Gastroesophageal sphincter (tissue), 4 donors: ENCODE results near the gene TSEN15. TPM values are rescaled to one million over a fixed set of nuclear protein-coding genes. Genes with fewer than 3 reads are reported as not detected.

Source experiments
- ATAC-seq: fragments of 150-250 bp; one replicate; pipeline ENCODE4 v1.9.1; 2016; ENCODE audit warnings: mild to moderate bottlenecking, moderate library complexity
- H3K27ac ChIP-seq, 4 donors: fragments of 200-600 bp; sonication (generic) in 3 of 4; 1 replicate in 3 of 4; 2 replicates in 1 of 4; pipeline ENCODE4 v1.5.1; 2016 to 2019
- H3K27me3 ChIP-seq: fragments of 200-600 bp; sonication (generic); one replicate; pipeline ENCODE4 v1.5.1; 2019
- H3K36me3 ChIP-seq, 2 donors: fragments of 200-600 bp; sonication (generic); one replicate each; pipeline ENCODE4 v1.5.1; 2019; ENCODE audit warnings: control low read depth in 1 of 2
- H3K4me1 ChIP-seq, 3 donors: fragments of 200-600 bp; sonication (generic); 1 replicate in 2 of 3; 2 replicates in 1 of 3; pipeline ENCODE4 v1.5.1; 2016 to 2019; ENCODE audit warnings: control low read depth in 2 of 3
- H3K4me3 ChIP-seq, 2 donors: fragments of 200-600 bp; sonication (generic); one replicate each; pipeline ENCODE4 v1.5.1; 2019; ENCODE audit warnings: mild to moderate bottlenecking in 1 of 2, moderate library complexity in 1 of 2
- H3K9me3 ChIP-seq, 3 donors: fragments of 200-600 bp; sonication (generic); one replicate each; pipeline ENCODE4 v1.5.1; 2017 to 2019; ENCODE audit warnings: control low read depth in 2 of 3
- EP300 ChIP-seq: sonication (generic); formaldehyde crosslinking; IDR thresholded peaks from one replicate; pipeline ENCODE4 v1.6.1; 2017; ENCODE audit warnings: antibody characterized with exemption, mild to moderate bottlenecking
- POLR2A ChIP-seq, 2 donors: fragments of 450-650 bp; IDR thresholded peaks; one replicate each; pipeline ENCODE4 v1.6.1; 2017; ENCODE audit warnings: antibody characterized with exemption in 2 of 2, mild to moderate bottlenecking in 2 of 2, moderate library complexity in 1 of 2
- POLR2AphosphoS5 ChIP-seq: sonication (generic); formaldehyde crosslinking; IDR thresholded peaks from one replicate; pipeline ENCODE4 v1.6.1; 2017; ENCODE audit warnings: antibody characterized with exemption
- WGBS, 2 donors: methylation state at CpG; one replicate each; pipeline ENCODE4 v1.1.5; 2018; ENCODE audit warnings: low coverage in 1 of 2; 5-methylcytosine and 5-hydroxymethylcytosine counted together
- total RNA-seq, 4 donors: library from RNA; depleted of rRNA; stranded (reverse); fragments of >200 nt; gene quantifications; one replicate each; pipeline ENCODE4 v1.1.0, GENCODE V29; 2016
- TF ChIP-seq, protein P1 (sequence below), 4 experiments: fragments of 200-600 bp in 2 of 4; fragments of 450-650 bp in 2 of 4; sonication (generic) in 1 of 4; IDR thresholded peaks; one replicate each; pipeline ENCODE4 v1.5.1; 2017 to 2019; ENCODE audit warnings: antibody characterized with exemption in 4 of 4, mild to moderate bottlenecking in 2 of 4, moderate library complexity in 2 of 4

TSEN15 gene
- total RNA-seq, 4 donors from 2014 or later = 24.0 to 72.8 (median 49.1) TPM

DNA sequence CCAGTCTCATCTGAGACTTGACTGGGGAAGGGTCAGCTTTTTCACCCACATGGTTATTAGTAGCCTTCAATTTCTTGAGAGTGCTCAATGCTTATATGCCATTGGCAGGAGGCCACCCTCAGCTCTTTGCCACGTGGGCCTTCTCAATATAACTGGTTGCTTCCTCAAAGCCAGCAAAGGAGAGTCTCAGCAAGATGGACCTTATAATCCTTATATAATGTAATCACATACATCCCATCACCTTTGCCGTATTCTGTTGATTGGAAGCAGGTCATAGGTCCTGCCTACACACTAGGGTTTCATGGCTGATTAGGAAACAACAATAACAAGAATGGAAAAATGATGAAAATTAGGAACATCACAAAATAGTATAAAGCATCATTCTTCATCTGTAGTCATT is 22.9 kb downstream of the TSEN15 start:
- H3K36me3 ChIP-seq = peaks cover 0 to 15% of the 10 kb centered on the region in 2 donors
- H3K4me3 ChIP-seq = no peak overlapping the region
- H3K27me3 ChIP-seq = no peaks in the 10 kb centered on the region
- ATAC-seq = no peak
- WGBS, 2 donors = 89 to 100% methylated on average over 1 of the region's 2 CpGs
- no peaks in the 10 kb centered on the region for H3K9me3 ChIP-seq
- peaks cover 6 to 38% (median 11%) of the 10 kb centered on the region in 3 donors for H3K4me1 ChIP-seq
- peak overlapping the region; percentile 43 to 69 (median 62) for H3K27ac ChIP-seq
- TF ChIP-seq, protein P1, sequence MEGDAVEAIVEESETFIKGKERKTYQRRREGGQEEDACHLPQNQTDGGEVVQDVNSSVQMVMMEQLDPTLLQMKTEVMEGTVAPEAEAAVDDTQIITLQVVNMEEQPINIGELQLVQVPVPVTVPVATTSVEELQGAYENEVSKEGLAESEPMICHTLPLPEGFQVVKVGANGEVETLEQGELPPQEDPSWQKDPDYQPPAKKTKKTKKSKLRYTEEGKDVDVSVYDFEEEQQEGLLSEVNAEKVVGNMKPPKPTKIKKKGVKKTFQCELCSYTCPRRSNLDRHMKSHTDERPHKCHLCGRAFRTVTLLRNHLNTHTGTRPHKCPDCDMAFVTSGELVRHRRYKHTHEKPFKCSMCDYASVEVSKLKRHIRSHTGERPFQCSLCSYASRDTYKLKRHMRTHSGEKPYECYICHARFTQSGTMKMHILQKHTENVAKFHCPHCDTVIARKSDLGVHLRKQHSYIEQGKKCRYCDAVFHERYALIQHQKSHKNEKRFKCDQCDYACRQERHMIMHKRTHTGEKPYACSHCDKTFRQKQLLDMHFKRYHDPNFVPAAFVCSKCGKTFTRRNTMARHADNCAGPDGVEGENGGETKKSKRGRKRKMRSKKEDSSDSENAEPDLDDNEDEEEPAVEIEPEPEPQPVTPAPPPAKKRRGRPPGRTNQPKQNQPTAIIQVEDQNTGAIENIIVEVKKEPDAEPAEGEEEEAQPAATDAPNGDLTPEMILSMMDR (IDR thresholded peaks at IDR 0.05) = no peak
- TF ChIP-seq POLR2A (IDR thresholded peaks at IDR 0.05) = no peak
- no peak for TF ChIP-seq POLR2AphosphoS5
- no peak for TF ChIP-seq EP300

DNA sequence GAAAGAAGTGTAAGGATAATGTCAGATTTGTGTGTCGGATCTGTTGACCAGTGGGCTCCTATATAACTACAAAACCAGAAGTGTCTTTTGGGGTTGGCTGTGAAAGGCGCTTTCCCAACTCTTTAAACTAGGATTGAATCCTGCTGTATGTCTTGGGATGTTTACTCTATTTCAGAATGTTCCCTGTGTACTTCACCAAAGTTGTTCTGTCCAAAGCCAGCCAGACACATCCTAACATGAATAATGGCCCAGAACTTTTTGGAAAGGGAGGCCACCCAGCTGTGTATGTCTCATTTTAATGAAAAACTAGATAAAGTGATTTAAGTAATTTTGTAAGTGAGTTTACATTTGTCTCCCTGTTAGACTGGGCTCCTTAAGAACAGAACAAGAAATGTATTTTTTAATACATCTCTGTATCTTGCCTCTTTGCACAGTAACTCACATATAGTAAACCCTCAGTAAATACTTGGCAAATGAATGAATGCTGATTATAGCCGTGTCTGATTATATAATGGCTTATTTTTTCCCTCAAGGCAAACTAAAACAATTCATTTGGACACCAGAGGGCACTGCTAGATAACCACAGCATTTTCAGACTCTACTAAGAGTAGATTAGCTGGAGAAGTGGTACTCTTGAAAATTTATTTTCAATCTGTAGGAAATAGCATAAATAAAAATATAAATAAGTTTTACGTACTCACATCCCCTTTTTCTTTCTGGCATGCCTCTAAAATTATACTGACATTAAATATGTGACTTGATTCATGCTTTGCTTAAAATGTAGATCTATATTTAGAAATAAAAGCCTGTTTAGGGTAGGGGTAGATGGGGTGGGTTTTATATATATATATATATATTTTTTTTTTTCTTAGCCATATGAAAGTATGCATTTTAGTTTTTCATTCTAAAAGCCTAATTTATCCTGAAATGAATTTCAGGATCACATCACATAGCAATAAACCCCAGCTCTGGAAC is 23.8 kb downstream of the TSEN15 start:
- peak overlapping the region; percentile 43 to 69 (median 62) for H3K27ac ChIP-seq
- ATAC-seq = peak; percentile 85
- peaks cover 0 to 15% of the 10 kb centered on the region in 2 donors for H3K36me3 ChIP-seq
- WGBS, 2 donors = 23 to 33% methylated on average over 4 of the region's 4 CpGs
- H3K27me3 ChIP-seq = no peaks in the 10 kb centered on the region
- H3K4me3 ChIP-seq = no peak overlapping the region
- TF ChIP-seq EP300 (no peak), POLR2AphosphoS5 (peak; percentile 26), POLR2A (IDR thresholded peaks at IDR 0.05) (no peak)
- TF ChIP-seq, protein P1 (IDR thresholded peaks at IDR 0.05) = peak; percentile 59 to 88 (median 74)
- H3K9me3 ChIP-seq = no peaks in the 10 kb centered on the region
- peaks cover 8 to 47% (median 12%) of the 10 kb centered on the region in 3 donors for H3K4me1 ChIP-seq

DNA sequence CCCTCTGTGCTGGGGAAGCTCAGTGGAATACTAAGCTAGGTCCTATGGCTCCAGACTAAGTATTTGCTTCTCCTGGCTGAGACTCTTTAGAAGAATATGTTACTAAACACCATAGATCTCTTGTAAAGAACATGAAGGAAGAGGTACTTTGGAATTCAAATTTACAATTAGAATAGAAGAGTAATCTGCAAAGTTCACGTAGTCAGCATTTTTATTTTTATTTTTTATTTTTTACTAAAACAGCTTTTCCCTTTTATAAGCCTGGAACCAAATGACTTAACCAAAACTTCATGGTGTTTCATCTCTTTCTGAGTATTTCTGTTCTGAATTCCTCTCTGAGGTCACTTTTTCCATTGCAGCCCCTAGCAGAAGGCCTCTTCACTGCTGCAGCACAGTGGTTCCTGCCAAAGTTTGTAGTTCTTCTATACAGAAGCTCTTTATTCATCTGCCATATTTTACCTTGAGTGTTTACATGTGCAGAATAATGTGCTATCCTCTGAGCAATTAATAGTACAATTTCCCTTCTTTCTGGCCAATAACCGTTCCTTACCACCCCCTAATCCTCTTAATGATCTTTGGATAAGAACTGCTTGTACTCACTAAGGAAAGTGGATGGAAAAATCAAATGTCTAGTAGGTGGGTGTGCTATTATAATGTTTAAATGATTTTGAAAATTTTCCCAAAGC is 27.2 kb downstream of the TSEN15 start:
- Histone ChIP-seq H3K4me1 (peaks cover 8 to 54% (median 12%) of the 10 kb centered on the region in 3 donors), H3K36me3 (no peaks in the 10 kb centered on the region), H3K27me3 (no peaks in the 10 kb centered on the region), H3K9me3 (no peaks in the 10 kb centered on the region), H3K4me3 (no peak overlapping the region), H3K27ac (peak overlapping the region; percentile 22 to 59 (median 58))
- ATAC-seq = no peak
- 17 to 22% methylated on average over 2 of the region's 2 CpGs for WGBS, 2 donors
- TF ChIP-seq POLR2AphosphoS5 = no peak
- no peak for TF ChIP-seq EP300
- TF ChIP-seq, protein P1 (IDR thresholded peaks at IDR 0.05) = no peak
- TF ChIP-seq POLR2A (IDR thresholded peaks at IDR 0.05) = no peak

DNA sequence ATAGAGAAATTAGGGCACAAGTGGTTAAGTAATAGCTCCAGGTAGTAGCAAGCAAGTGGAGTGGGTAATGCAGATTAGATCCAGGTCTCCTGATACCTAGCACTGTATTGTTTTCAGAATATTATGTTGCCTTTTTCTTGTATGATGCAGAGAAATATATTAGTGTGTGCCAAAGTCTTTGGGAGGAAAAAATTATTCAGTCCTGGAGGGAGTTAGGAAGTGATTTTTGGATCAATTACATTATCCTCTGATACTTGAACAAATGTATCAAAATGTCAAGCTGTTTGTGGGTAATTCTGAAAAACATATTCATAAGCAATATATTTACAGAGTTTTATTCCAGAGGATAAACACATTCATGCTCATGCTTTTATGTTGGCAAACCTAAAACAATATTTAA is 28.8 kb downstream of the TSEN15 start:
- no peaks in the 10 kb centered on the region for H3K36me3 ChIP-seq
- TF ChIP-seq, protein P1 (IDR thresholded peaks at IDR 0.05) = no peak
- TF ChIP-seq POLR2A (IDR thresholded peaks at IDR 0.05) = no peak
- TF ChIP-seq EP300 = no peak
- ATAC-seq = no peak
- H3K4me1 ChIP-seq = peaks cover 8 to 46% (median 8%) of the 10 kb centered on the region in 3 donors
- no peaks in the 10 kb centered on the region for H3K27me3 ChIP-seq
- no peak overlapping the region for H3K27ac ChIP-seq
- no peak overlapping the region for H3K4me3 ChIP-seq
- no peaks in the 10 kb centered on the region for H3K9me3 ChIP-seq
